Measurements from ENCODE around the gene BCLAF1.
A peak's percentile ranks its signal among the peaks of the same experiment; 100 is the strongest.

BCLAF1 gene

GRCh38 chr6:136289579-136290409 lies at the start of gene BCLAF1:
TSS of gene BCLAF1 (minus strand) at chr6:136289846. CDS start at chr6:136279866, 9,980 bp downstream.
- peak; percentile 99 for DNase-seq

GRCh38 chr6:136338486-136338885 lies 48.8 kb upstream of the BCLAF1 start:
- DNase-seq = no peak

- DNase-seq = no peak
These were observed 48.0 kb upstream of the BCLAF1 start for GRCh38 chr6:136337606-136338005.

- no peak for DNase-seq
These were observed 47.5 kb upstream of the BCLAF1 start for GRCh38 chr6:136337121-136337520.

GRCh38 chr6:136335736-136336363 lies 46.2 kb upstream of the BCLAF1 start:
- no peak for DNase-seq

GRCh38 chr6:136334853-136335252 lies 45.2 kb upstream of the BCLAF1 start:
- no peak for DNase-seq

GRCh38 chr6:136334465-136334846 lies 44.8 kb upstream of the BCLAF1 start:
- no peak for DNase-seq

- no peak for DNase-seq
These were observed 44.3 kb upstream of the BCLAF1 start for GRCh38 chr6:136333824-136334464.

GRCh38 chr6:136331461-136331860 lies 41.8 kb upstream of the BCLAF1 start:
- DNase-seq = no peak

GRCh38 chr6:136330634-136331033 lies 41.0 kb upstream of the BCLAF1 start:
- DNase-seq = no peak

- DNase-seq = no peak
These were observed 36.5 kb upstream of the BCLAF1 start for GRCh38 chr6:136326038-136326553.

GRCh38 chr6:136324686-136325380 lies 35.2 kb upstream of the BCLAF1 start:
- no peak for DNase-seq

GRCh38 chr6:136323431-136324112 lies 33.9 kb upstream of the BCLAF1 start:
- no peak for DNase-seq

- no peak for DNase-seq
These were observed 30.1 kb upstream of the BCLAF1 start for GRCh38 chr6:136319732-136320131.

GRCh38 chr6:136318676-136319075 lies 29.0 kb upstream of the BCLAF1 start:
- DNase-seq = no peak

- no peak for DNase-seq
These were observed 28.3 kb upstream of the BCLAF1 start for GRCh38 chr6:136317971-136318370.

- DNase-seq = peak; percentile 71
These were observed 27.5 kb upstream of the BCLAF1 start for GRCh38 chr6:136317021-136317694.

GRCh38 chr6:136315594-136315993 lies 25.9 kb upstream of the BCLAF1 start:
- no peak for DNase-seq

GRCh38 chr6:136312975-136313374 lies 23.3 kb upstream of the BCLAF1 start:
- no peak for DNase-seq

- no peak for DNase-seq
These were observed 20.2 kb upstream of the BCLAF1 start for GRCh38 chr6:136309729-136310311.

GRCh38 chr6:136309171-136309570 lies 19.5 kb upstream of the BCLAF1 start:
- no peak for DNase-seq
